ENCODE measurements around the gene UPP1.
"Not testable (repeated sequence)": the region's sequence is repeated elsewhere in the genome, so short reads cannot be mapped to it uniquely, and the experiment has no call there.

UPP1 gene

GRCh38 chr7:48089046-48090003 is at the start of gene UPP1:
Gene UPP1, plus strand, starts transcription at chr7:48089265. Its CDS starts 5,519 bp downstream, at chr7:48094784.
- no peak for DNase-seq (ENCODE audit: low read depth, low spot score)

GRCh38 chr7:48040944-48041652 is 48.0 kb upstream of the UPP1 start:
- no peak for DNase-seq (ENCODE audit: low read depth, low spot score)
- H3K27ac ChIP-seq, result peak overlapping the region; percentile 97

More at GRCh38 chr7:48089046-48090003, at the start of gene UPP1:
- peak within 1 kb of the TSS; percentile 100 for H3K27ac ChIP-seq

- H3K27ac ChIP-seq, result peak overlapping the region; percentile 97
- no peak for DNase-seq (ENCODE audit: low read depth, low spot score)
Measured at GRCh38 chr7:48041653-48041970, 47.5 kb upstream of the UPP1 start.

- peak overlapping the region; percentile 97 for H3K27ac ChIP-seq
- DNase-seq (ENCODE audit: low read depth, low spot score), result no peak
Measured at GRCh38 chr7:48042216-48042615, 46.8 kb upstream of the UPP1 start.

GRCh38 chr7:48042636-48043035 is 46.4 kb upstream of the UPP1 start:
- peak overlapping the region; percentile 97 for H3K27ac ChIP-seq
- no peak for DNase-seq (ENCODE audit: low read depth, low spot score)

- DNase-seq (ENCODE audit: low read depth, low spot score), result no peak
- peak overlapping the region; percentile 97 for H3K27ac ChIP-seq
Measured at GRCh38 chr7:48045195-48045765, 43.8 kb upstream of the UPP1 start.

- no peak for DNase-seq (ENCODE audit: low read depth, low spot score)
- no peak overlapping the region for H3K27ac ChIP-seq
Measured at GRCh38 chr7:48046458-48046857, 42.6 kb upstream of the UPP1 start.

GRCh38 chr7:48048113-48048512 is 41.0 kb upstream of the UPP1 start:
- no peak for DNase-seq (ENCODE audit: low read depth, low spot score)
- H3K27ac ChIP-seq, result peak overlapping the region; percentile 56

GRCh38 chr7:48049850-48050249 is 39.2 kb upstream of the UPP1 start:
- no peak for DNase-seq (ENCODE audit: low read depth, low spot score)
- no peak overlapping the region for H3K27ac ChIP-seq

GRCh38 chr7:48052748-48053147 is 36.3 kb upstream of the UPP1 start:
- peak overlapping the region; percentile 47 for H3K27ac ChIP-seq
- DNase-seq (ENCODE audit: low read depth, low spot score), result no peak

GRCh38 chr7:48053736-48054135 is 35.3 kb upstream of the UPP1 start:
- H3K27ac ChIP-seq, result peak overlapping the region; percentile 47
- no peak for DNase-seq (ENCODE audit: low read depth, low spot score)

GRCh38 chr7:48058990-48059389 is 30.1 kb upstream of the UPP1 start:
- H3K27ac ChIP-seq, result no peak overlapping the region
- no peak for DNase-seq (ENCODE audit: low read depth, low spot score)

- H3K27ac ChIP-seq, result no peak overlapping the region
- no peak for DNase-seq (ENCODE audit: low read depth, low spot score)
Measured at GRCh38 chr7:48059706-48060105, 29.4 kb upstream of the UPP1 start.

GRCh38 chr7:48063985-48064384 is 25.1 kb upstream of the UPP1 start:
- no peak overlapping the region for H3K27ac ChIP-seq
- no peak for DNase-seq (ENCODE audit: low read depth, low spot score)

- DNase-seq (ENCODE audit: low read depth, low spot score), result no peak
Measured at GRCh38 chr7:48067475-48067874, 21.6 kb upstream of the UPP1 start.

GRCh38 chr7:48074204-48074654 is 14.8 kb upstream of the UPP1 start:
- H3K27ac ChIP-seq, result peak overlapping the region; percentile 41
- DNase-seq (ENCODE audit: low read depth, low spot score), result no peak

More at GRCh38 chr7:48067475-48067874, 21.6 kb upstream of the UPP1 start:
- H3K27ac ChIP-seq, result no peak overlapping the region

- no peak for DNase-seq (ENCODE audit: low read depth, low spot score)
- no peak overlapping the region for H3K27ac ChIP-seq
Measured at GRCh38 chr7:48077423-48077822, 11.6 kb upstream of the UPP1 start.

- H3K27ac ChIP-seq, result peak overlapping the region; percentile 48
- DNase-seq (ENCODE audit: low read depth, low spot score), result no peak
Measured at GRCh38 chr7:48078470-48078869, 10.6 kb upstream of the UPP1 start.

GRCh38 chr7:48082378-48082777 is 6.7 kb upstream of the UPP1 start:
- peak overlapping the region; percentile 100 for H3K27ac ChIP-seq
- not testable (repeated sequence) for DNase-seq (ENCODE audit: low read depth, low spot score)

- peak overlapping the region; percentile 100 for H3K27ac ChIP-seq
- no peak for DNase-seq (ENCODE audit: low read depth, low spot score)
Measured at GRCh38 chr7:48083114-48083830, 5.8 kb upstream of the UPP1 start.
